ENCODE measurements around the gene RETN. TPM values are rescaled to one million over a fixed set of nuclear protein-coding genes. Genes with fewer than 3 reads are reported as not detected.

The RETN gene, protein sequence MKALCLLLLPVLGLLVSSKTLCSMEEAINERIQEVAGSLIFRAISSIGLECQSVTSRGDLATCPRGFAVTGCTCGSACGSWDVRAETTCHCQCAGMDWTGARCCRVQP
- total RNA-seq: not detected in 2 replicates

GRCh38 chr19:7668842-7669241 lies at the start of gene RETN:
TSS of gene RETN (plus strand) at chr19:7669049. CDS start at chr19:7669327, 278 bp downstream.

DNA sequence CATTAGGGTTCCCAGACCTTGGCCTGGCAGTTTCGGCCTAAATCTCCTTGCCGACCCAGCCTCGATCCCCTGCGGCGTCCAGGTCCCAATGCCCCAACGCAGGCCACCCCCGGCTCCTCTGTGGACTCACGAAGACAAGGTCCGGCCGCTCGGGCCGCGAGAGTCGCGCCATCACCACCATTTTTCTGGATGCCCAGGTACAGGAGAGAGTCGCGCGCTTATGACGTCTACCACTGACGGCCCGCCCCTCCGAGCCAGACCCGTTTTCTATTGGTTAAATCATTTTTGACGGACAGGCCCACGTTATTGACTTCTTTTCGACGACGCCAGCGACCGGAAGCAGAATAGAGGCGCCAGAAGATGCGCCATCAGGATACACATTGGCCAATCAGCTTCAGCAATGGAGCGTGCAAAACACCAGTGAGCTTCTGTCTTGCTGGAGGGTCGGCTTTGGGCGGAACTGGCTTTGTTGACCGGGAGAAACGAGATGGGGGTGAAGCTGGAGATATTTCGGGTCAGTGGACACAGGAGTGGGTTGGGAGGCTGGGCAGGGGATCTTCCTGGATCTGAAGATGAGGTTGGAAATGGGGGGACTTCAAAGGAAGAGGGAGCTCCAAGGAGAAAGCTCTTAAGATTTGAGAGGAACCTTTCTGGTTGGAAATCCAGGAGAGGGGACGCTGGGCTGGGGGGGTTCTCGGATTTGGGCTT lies 39.3 kb upstream of the RETN start, which contains the start of the genes PET100 and XAB2:
Gene PET100, plus strand, starts transcription at position 447 of the 708 bp plus-strand sequence. Its CDS starts 41 bp downstream, at position 488.
Gene XAB2, minus strand, starts transcription at position 199 of the 708 bp plus-strand sequence. Its CDS starts 18 bp downstream, at position 181.

GRCh38 chr19:7633698-7634097 lies 35.2 kb upstream of the RETN start, which contains the start of gene PCP2:
TSS of gene PCP2 (minus strand) at chr19:7633719. CDS start at chr19:7633457, 262 bp downstream.

GRCh38 chr19:7636691-7637373 lies 32.0 kb upstream of the RETN start, which contains the start of gene STXBP2:
TSS of gene STXBP2 (plus strand) at chr19:7637110. CDS start at chr19:7637150, 40 bp downstream.

DNA sequence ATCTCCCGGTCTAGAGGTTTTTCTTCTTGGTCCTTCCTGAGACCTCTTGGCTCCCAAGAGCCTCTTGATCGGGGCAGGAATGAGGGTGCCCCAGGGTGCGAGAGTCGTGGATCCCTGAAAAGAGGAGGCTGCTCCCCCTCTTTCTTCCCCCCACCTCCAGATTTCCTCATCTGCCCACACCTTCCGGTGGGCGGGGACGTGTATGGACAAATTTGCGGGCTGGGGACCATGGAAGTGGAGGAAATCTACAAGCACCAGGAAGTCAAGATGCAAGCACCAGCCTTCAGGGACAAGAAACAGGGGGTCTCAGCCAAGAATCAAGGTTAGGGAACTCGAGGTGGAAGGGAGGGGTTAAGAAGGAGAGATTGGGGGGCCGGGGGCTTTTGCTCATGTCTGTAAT lies 8.0 kb downstream of the RETN start, which contains the start of gene MCEMP1:
Gene MCEMP1, plus strand, starts transcription at position 237 of the 400 bp plus-strand sequence. Its CDS starts 31 bp downstream, at position 268.

DNA sequence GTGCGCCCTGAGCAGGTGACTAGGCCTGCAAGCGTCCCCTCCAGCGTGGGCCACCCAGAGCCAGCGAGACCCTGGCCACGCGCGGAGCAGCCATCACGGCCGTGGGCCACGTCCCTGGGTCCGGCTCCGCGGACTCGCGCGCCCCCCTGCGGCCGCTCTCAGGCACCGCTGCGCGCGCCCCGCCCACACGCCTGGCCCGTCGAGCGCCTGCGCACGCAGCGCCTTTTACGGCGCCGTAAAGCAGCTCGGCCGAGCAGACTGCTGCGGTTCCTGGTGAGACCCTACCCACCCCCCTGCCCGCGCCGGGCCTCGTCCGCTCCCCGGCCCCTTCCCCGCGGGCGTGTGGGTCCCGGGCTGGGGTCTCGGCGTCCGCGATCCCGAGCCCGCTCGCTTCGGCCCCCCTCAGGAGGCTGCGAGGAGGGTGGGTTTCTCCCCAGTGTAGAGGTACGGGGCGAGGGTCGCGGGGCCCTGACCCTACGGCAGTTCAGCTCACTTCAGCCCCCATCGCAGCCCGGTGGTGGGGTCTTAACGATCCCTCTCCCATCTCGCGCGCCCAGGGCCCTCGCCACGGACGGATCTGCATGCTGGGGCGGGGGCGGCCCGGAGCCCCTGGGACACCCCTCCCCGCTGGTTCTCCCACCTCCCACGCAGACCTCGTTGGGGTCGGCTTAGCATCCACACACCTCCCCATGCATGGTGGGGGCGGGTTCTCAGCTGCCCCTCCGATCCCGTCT lies 11.9 kb downstream of the RETN start, which contains the start of gene TRAPPC5:
Gene TRAPPC5, plus strand, starts transcription at position 228 of the 734 bp plus-strand sequence. CDS start 1,421 bp downstream, outside the sequence.

GRCh38 chr19:7701654-7702457 lies 33.0 kb downstream of the RETN start, which contains the start of gene FCER2:
TSS of gene FCER2 (minus strand) at chr19:7702131. CDS start at chr19:7699760, 2,371 bp downstream.

Other genes starting within 250 kb of the RETN start
- gene PEX11G, start 180.0 kb upstream of the RETN start, total RNA-seq: 1.5 and 6.2 TPM in 2 replicates
- 6.7 and 10.4 TPM in 2 replicates for gene ZNF358, start 152.9 kb upstream of the RETN start, total RNA-seq
- 3.1 and 4.2 TPM in 2 replicates for gene MCOLN1, start 146.4 kb upstream of the RETN start, total RNA-seq
- 61.4 and 80.3 TPM in 2 replicates for gene PNPLA6, start 133.3 kb upstream of the RETN start, total RNA-seq
- not detected in 2 replicates for gene CAMSAP3, start 73.2 kb upstream of the RETN start, total RNA-seq
- 14.9 and 30.3 TPM in 2 replicates for gene XAB2, start 39.5 kb upstream of the RETN start, total RNA-seq
- gene PET100, start 39.3 kb upstream of the RETN start, total RNA-seq: 9.6 and 14.6 TPM in 2 replicates
- not detected in 2 replicates for gene PCP2, start 35.3 kb upstream of the RETN start, total RNA-seq
- 32.1 and 51.8 TPM in 2 replicates for gene STXBP2, start 31.9 kb upstream of the RETN start, total RNA-seq
- gene MCEMP1, start 8.0 kb downstream of the RETN start, total RNA-seq: not detected in 2 replicates
- 42.8 and 84.9 TPM in 2 replicates for gene TRAPPC5, start 11.8 kb downstream of the RETN start, total RNA-seq
- not detected in 2 replicates for gene FCER2, start 33.1 kb downstream of the RETN start, total RNA-seq
- not detected in 2 replicates for gene CLEC4G, start 63.1 kb downstream of the RETN start, total RNA-seq
- not detected in 2 replicates for gene CD209, start 78.5 kb downstream of the RETN start, total RNA-seq
- gene CLEC4M, start 94.2 kb downstream of the RETN start, total RNA-seq: 0.19 and 0.28 TPM in 2 replicates
- 17.2 and 17.3 TPM in 2 replicates for gene EVI5L, start 161.2 kb downstream of the RETN start, total RNA-seq
- gene PRR36, start 205.3 kb downstream of the RETN start, total RNA-seq: under 0.01 TPM in 1 of 2 replicates, not detected in the other
- gene LRRC8E, start 219.5 kb downstream of the RETN start, total RNA-seq: 2.3 and 2.8 TPM in 2 replicates
- 8.2 and 9.2 TPM in 2 replicates for gene MAP2K7, start 234.8 kb downstream of the RETN start, total RNA-seq
- gene TGFBR3L, start 245.8 kb downstream of the RETN start, total RNA-seq: 1.7 and 3.1 TPM in 2 replicates

Data from regular cardiac myocyte (primary cell).